ENCODE results near the gene PRAMEF14.
"Not testable (repeated sequence)": the region's sequence is repeated elsewhere in the genome, so short reads cannot be mapped to it uniquely, and the experiment has no call there.

DNA sequence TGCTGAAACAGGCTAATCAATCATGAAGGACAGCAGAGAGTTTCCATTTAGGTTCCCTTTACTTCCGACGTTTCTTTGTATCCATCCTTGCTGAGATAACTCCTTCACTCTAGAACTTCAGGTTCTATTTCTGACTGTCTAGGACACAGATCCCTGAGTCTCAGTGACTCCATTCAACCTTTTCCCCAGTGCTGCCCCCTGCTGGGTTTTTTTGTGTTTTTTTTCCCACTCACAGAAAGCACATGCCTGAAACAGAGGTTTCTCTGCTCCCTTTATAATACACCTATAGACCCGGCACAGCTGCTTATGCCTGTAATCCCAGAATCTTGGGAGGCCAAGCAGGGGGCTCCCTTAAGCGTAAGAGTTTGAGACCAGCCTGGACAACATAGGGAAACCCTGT is 21.6 kb upstream of the PRAMEF14 start:
- TF ChIP-seq, protein P1, sequence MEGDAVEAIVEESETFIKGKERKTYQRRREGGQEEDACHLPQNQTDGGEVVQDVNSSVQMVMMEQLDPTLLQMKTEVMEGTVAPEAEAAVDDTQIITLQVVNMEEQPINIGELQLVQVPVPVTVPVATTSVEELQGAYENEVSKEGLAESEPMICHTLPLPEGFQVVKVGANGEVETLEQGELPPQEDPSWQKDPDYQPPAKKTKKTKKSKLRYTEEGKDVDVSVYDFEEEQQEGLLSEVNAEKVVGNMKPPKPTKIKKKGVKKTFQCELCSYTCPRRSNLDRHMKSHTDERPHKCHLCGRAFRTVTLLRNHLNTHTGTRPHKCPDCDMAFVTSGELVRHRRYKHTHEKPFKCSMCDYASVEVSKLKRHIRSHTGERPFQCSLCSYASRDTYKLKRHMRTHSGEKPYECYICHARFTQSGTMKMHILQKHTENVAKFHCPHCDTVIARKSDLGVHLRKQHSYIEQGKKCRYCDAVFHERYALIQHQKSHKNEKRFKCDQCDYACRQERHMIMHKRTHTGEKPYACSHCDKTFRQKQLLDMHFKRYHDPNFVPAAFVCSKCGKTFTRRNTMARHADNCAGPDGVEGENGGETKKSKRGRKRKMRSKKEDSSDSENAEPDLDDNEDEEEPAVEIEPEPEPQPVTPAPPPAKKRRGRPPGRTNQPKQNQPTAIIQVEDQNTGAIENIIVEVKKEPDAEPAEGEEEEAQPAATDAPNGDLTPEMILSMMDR (conservative IDR thresholded peaks at IDR 0.05 in 1 of 2, IDR thresholded peaks at IDR 0.05 in 1 of 2; ENCODE audit: extremely low read depth in 1 of 2, insufficient read depth in 1 of 2, low read depth in 1 of 2, low read length in 2 of 2) = not testable (repeated sequence)
- not testable (repeated sequence) for TF ChIP-seq EZH2 (IDR thresholded peaks at IDR 0.05; ENCODE audit: borderline replicate concordance, low read length)
